ENCODE measurements around the gene RRM2.

RRM2 gene

DNA sequence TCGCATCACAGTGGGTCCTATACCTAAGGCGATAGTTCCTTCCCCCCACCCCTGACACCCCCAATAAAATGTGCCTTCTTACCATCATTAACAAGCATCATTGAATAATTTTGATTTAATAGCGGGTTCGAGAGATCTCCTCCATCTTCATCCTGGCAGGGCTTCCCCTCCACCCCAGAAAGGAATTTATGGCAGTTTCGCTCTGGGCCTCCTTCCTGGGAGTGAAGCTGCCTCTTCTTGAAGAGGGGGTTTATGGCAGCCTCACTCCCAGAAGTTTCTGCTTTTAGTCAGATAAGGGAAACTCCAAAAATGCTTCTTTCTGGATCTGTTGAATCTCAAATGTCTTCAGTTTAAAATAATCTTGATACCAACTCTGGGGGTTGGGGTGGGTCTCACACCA, 45.7 kb downstream of the RRM2 start:
- DNase-seq (ENCODE audit: low read depth, low spot score): no peak
- H3K27ac ChIP-seq: no peak overlapping the region

GRCh38 chr2:10169053-10169578, 46.6 kb downstream of the RRM2 start:
- no peak overlapping the region for H3K27ac ChIP-seq
- DNase-seq (ENCODE audit: low read depth, low spot score): no peak

DNA sequence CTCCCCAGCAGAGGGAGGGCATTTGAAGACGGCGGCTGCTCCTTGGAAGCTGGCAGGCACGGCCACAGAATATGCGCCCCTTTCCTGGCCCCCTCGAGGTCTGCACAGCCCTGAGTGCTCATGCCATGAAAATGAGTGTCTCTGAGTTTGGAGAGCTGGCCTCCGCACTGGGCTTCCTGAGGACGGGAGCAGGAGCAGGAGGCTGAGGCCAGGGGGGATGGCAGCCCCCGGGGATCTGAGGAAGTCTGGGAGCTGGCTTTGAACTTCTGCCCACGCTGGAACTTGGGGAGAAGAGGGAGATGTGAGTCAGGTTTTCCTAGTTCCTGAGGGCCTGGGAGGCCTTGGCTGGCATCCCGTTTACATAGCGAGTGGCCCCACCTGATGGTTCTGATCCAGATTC, 47.0 kb downstream of the RRM2 start:
- no peak overlapping the region for H3K27ac ChIP-seq
- no peak for DNase-seq (ENCODE audit: low read depth, low spot score)

GRCh38 chr2:10170256-10170655, 47.7 kb downstream of the RRM2 start:
- DNase-seq (ENCODE audit: low read depth, low spot score): no peak
- H3K27ac ChIP-seq: no peak overlapping the region

GRCh38 chr2:10171006-10171800, 48.7 kb downstream of the RRM2 start:
- no peak for DNase-seq (ENCODE audit: low read depth, low spot score)
- H3K27ac ChIP-seq: no peak overlapping the region

DNA sequence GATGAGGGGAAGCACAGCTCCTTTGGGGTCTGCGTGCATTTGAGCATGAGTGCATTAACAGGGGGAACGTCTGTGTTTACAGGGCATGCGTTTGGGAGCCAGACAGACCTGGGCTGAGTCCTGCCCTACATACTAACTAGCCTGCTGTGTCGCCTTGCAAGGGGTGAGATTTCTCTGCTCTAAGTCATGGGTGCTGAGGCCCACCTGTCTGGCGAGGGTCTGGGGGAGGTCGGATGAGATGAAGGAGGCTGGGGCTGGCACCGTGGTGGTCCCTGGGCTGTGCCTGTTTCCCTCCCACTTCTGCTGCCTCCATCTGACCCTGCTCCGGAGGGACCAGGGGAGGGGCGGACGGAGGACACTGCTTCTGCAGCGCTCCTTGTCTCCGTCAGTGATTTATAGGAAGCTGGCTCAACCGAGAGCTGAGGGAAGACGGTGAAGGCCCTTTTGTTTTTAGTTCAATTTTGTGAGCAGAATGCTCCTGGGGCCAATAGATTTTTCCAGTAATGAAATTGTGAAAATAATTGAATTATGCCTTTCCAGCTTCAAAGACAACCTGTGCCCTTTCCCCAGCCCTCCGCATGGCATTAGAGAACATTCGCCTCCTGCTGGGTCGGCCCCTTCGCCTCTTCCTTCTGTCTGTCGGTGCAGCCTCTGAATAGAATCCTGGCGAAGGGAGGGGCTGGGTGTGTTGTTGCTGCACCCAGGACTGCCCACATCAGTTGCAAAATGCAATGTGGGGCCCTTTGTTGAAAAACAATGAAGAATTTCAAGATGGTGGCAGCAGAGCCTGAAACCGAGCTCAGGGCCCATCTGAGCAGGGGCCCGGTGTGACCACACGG, 49.7 kb downstream of the RRM2 start:
- DNase-seq (ENCODE audit: low read depth, low spot score): no peak
- H3K27ac ChIP-seq: no peak overlapping the region

- H3K27ac ChIP-seq: no peak overlapping the region
- no peak for DNase-seq (ENCODE audit: low read depth, low spot score)
These were observed 50.9 kb downstream of the RRM2 start for GRCh38 chr2:10173258-10174005.

DNA sequence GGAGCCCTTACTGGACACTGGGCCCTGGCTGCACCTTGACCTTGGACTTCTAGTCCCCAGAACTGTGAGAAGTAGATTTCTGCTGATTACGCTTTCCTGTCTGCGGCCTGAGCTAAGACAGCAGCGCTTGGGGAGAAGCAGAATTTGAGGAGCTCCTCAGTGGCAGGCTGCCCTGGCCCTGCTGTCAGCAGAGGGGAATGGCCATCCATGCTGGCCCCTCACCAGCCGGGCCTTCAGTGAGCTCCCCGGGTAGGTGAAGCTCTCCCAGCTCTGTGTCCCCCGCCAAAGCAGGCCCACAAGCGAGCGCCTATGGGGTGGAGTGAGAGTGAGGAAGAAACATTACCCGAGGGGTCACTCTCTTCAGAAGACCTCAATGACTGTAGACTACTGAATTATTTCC, 51.6 kb downstream of the RRM2 start:
- H3K27ac ChIP-seq: no peak overlapping the region
- DNase-seq (ENCODE audit: low read depth, low spot score): no peak

GRCh38 chr2:10175441-10175840, 52.9 kb downstream of the RRM2 start:
- no peak overlapping the region for H3K27ac ChIP-seq
- no peak for DNase-seq (ENCODE audit: low read depth, low spot score)

GRCh38 chr2:10178751-10179150, 56.2 kb downstream of the RRM2 start:
- no peak for DNase-seq (ENCODE audit: low read depth, low spot score)
- H3K27ac ChIP-seq: no peak overlapping the region

GRCh38 chr2:10179422-10179821, 56.9 kb downstream of the RRM2 start:
- no peak for DNase-seq (ENCODE audit: low read depth, low spot score)
- no peak overlapping the region for H3K27ac ChIP-seq

DNA sequence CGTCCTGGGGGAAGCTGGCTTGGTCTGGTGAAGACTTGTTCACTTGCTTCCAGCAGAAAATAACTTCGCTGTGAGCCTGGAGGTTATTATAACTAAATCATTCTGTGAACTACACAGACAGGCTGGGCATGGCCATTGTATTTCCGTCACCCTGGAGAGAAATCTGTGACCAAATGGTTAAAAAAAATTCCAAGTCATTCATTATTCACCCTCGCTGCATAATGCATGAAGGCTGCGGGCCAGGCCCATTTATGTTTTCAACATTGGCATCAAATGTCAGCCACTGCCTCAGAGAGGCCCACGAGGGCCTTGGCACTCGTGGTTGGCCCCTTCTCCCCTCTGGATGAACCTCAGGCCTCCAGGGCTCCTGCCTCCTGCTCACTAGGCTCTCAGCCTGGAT, 57.7 kb downstream of the RRM2 start:
- H3K27ac ChIP-seq: no peak overlapping the region
- DNase-seq (ENCODE audit: low read depth, low spot score): no peak
